ENCODE data around the gene ME3.

ME3 gene

DNA sequence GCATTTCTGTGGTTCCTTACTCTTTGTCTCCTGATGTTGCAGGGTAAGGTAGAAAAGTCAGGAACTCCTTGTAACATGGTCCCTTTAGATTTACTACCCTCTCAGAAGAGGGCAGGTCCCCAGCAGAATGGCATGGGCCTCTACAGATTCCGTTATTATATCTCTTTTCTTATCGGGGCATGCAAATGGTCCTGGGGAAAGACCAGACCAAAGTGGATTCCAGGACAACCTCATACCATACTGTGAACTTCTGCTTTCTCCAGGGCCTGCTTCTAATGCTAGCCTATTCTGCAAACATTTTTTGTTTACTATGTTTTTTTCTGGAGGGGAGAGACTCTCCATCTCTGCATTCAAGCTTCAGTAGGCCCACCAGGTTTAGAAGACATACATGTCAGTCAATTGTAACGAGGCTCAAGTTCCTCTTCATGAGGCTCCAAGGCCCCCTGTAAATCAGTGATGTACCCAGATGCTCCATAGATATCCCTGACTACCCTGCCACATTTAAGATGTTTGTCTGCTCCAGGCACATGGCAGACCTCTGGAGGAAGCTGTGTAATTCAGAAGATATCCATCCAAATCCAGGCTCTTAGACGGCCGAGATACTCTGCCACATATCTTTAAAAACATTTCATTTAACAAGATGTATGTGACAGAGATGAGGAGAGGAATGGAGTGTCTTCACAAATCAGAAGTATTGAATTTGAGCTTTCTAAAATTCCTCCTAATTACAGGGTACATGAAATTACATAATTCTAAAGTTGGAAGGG is 8.5 kb upstream of the ME3 start:
- H3K36me3 ChIP-seq (ENCODE audit: control insufficient read depth in 4 of 4, insufficient read depth in 4 of 4, low read length in 3 of 4) = no peaks in the 10 kb centered on the region
- WGBS (ENCODE audit: insufficient coverage) = 44% methylated on average over 3 of the region's 5 CpGs
- CTCF ChIA-PET = interaction anchor here (1.0 to 6.1 kb wide), 3 partner anchors 16 to 135 kb away, joined by 3 to 18 read pairs (median 5); no protein-coding TSS in a partner anchor

DNA sequence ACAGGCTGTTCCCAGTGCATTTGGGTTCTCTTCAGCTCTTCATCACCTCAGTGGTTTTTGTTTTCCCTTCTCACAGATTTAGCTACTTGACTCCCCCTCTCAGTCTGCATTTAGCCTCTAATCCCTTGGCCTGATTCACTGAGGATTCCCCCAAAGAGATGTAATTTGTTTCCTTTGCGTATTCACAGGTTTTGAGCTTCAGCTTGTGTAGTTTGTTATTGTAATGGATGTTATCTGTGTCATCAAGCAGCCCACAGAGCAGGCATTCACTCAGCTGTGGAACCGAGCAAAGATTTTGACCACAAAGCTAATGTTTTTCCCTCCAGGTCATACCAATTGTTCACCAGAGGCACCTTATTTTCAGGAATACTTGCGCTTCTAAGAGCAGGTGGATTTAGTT is 6.4 kb upstream of the ME3 start:
- DNase-seq = no peak
- no peaks in the 10 kb centered on the region for H3K9me3 ChIP-seq (ENCODE audit: control extremely low read depth in 1 of 5, control insufficient read depth in 4 of 5, insufficient read depth in 2 of 5, low read depth in 1 of 5, low read length in 4 of 5)
- ChIA-PET CTCF (interaction anchor here (0.9 to 6.1 kb wide), 3 partner anchors 18 to 113 kb away, joined by 3 to 18 read pairs (median 4); no protein-coding TSS in a partner anchor), POLR2A (no interaction called here)
- 64% methylated on average over 2 of the region's 3 CpGs for WGBS (ENCODE audit: insufficient coverage)
- H3K36me3 ChIP-seq (ENCODE audit: control insufficient read depth in 4 of 4, insufficient read depth in 4 of 4, low read length in 3 of 4) = no peaks in the 10 kb centered on the region
- no peak overlapping the region for H3K4me3 ChIP-seq (ENCODE audit: control insufficient read depth in 1 of 7, extremely low read depth in 1 of 7, insufficient read depth in 4 of 7, low read depth in 2 of 7, low read length in 6 of 7)
- H3K4me1 ChIP-seq (ENCODE audit: control extremely low read depth in 1 of 4, control insufficient read depth in 4 of 4, insufficient read depth in 4 of 4, low read length in 3 of 4) = peaks cover 0 to 32% (median 11%) of the 10 kb centered on the region in 4 experiments
- H3K27ac ChIP-seq (ENCODE audit: insufficient read depth in 1 of 2, low read depth in 1 of 2, low read length in 2 of 2, poor library complexity in 1 of 2, severe bottlenecking in 2 of 2) = no peak overlapping the region
- no peaks in the 10 kb centered on the region for H3K27me3 ChIP-seq (replicated peaks in 2 of 5; ENCODE audit: control insufficient read depth in 4 of 5, insufficient read depth in 5 of 5, low read length in 4 of 5)

More for the DNA sequence above, 8.5 kb upstream of the ME3 start:
- Histone ChIP-seq H3K27ac (ENCODE audit: insufficient read depth in 1 of 2, low read depth in 1 of 2, low read length in 2 of 2, poor library complexity in 1 of 2, severe bottlenecking in 2 of 2) (no peak overlapping the region), H3K9me3 (ENCODE audit: control extremely low read depth in 1 of 5, control insufficient read depth in 4 of 5, insufficient read depth in 2 of 5, low read depth in 1 of 5, low read length in 4 of 5) (no peaks in the 10 kb centered on the region), H3K4me1 (ENCODE audit: control extremely low read depth in 1 of 4, control insufficient read depth in 4 of 4, insufficient read depth in 4 of 4, low read length in 3 of 4) (peaks cover 0 to 15% (median 1%) of the 10 kb centered on the region in 4 experiments), H3K27me3 (replicated peaks in 2 of 5; ENCODE audit: control insufficient read depth in 4 of 5, insufficient read depth in 5 of 5, low read length in 4 of 5) (no peaks in the 10 kb centered on the region), H3K4me3 (ENCODE audit: control insufficient read depth in 1 of 7, extremely low read depth in 1 of 7, insufficient read depth in 4 of 7, low read depth in 2 of 7, low read length in 6 of 7) (no peak overlapping the region)
- POLR2A ChIA-PET = no interaction called here
- DNase-seq = peak; percentile 13 to 73 (median 47)

DNA sequence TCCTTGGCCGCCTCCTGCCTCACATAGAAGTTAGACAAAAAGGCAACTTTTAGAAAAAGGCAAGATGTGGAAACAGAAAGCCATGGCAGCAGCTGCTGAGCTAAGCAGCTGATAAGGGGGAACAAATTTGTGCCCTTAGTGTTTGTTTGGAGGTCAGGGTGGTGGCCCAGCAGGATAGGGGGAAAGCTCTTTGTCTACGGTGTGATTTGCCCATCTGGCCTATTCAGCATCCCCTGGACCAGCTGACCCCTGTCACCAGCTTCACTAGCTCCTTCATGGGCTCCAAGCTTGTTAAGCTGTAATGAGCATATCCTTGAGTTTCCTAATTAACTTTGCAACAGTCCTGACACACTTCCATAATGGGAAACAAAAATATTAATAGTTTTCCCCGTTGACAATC is 5.9 kb upstream of the ME3 start:
- Histone ChIP-seq H3K27ac (ENCODE audit: insufficient read depth in 1 of 2, low read depth in 1 of 2, low read length in 2 of 2, poor library complexity in 1 of 2, severe bottlenecking in 2 of 2) (no peak overlapping the region), H3K36me3 (ENCODE audit: control insufficient read depth in 4 of 4, insufficient read depth in 4 of 4, low read length in 3 of 4) (no peaks in the 10 kb centered on the region), H3K4me1 (ENCODE audit: control extremely low read depth in 1 of 4, control insufficient read depth in 4 of 4, insufficient read depth in 4 of 4, low read length in 3 of 4) (peaks cover 0 to 35% (median 11%) of the 10 kb centered on the region in 4 experiments), H3K4me3 (ENCODE audit: control insufficient read depth in 1 of 7, extremely low read depth in 1 of 7, insufficient read depth in 4 of 7, low read depth in 2 of 7, low read length in 6 of 7) (no peak overlapping the region), H3K27me3 (replicated peaks in 2 of 5; ENCODE audit: control insufficient read depth in 4 of 5, insufficient read depth in 5 of 5, low read length in 4 of 5) (no peaks in the 10 kb centered on the region), H3K9me3 (ENCODE audit: control extremely low read depth in 1 of 5, control insufficient read depth in 4 of 5, insufficient read depth in 2 of 5, low read depth in 1 of 5, low read length in 4 of 5) (no peaks in the 10 kb centered on the region)
- 100% methylated on average over 1 of the region's 3 CpGs for WGBS (ENCODE audit: insufficient coverage)
- no peak for DNase-seq
- ChIA-PET CTCF (interaction anchor here (6.1 kb wide), 1 partner anchor 18 kb away, joined by 18 read pairs; no protein-coding TSS in a partner anchor), POLR2A (interaction anchor here (0.6 kb wide), 1 partner anchor 1874 kb away, joined by 4 read pairs; no protein-coding TSS in a partner anchor)

DNA sequence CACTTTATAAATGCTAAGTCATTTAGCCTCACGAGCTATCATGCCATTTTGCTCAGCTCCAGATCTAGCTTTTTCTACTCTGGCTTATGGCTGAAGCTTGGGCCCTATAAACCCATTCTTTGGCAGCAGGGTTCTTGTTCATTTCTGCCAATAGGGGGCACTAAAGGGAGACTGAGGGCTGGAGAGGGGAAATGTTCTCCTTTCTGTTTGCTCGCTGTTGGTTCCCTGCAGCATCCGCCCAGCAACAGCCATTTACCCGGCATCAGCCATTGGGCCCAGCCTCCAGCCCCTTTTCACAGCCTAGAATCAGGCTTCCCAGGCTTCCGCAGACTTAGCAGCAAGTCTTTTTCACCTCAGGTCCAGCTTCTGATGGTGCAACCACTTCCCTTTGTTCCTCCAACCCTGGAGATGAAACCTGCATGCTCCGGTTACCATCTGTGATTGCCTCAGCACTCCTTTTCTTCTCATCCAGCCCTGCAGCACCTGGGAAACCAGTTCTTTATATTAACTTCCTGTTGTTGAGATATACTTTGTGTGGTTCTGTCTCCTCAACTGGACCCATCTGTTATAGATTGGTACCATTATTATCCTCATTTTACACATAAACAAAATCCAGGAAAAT is 4.2 kb upstream of the ME3 start:
- 100% methylated on average over 3 of the region's 6 CpGs for WGBS (ENCODE audit: insufficient coverage)
- no peaks in the 10 kb centered on the region for H3K36me3 ChIP-seq (ENCODE audit: control insufficient read depth in 4 of 4, insufficient read depth in 4 of 4, low read length in 3 of 4)
- no peak overlapping the region for H3K27ac ChIP-seq (ENCODE audit: insufficient read depth in 1 of 2, low read depth in 1 of 2, low read length in 2 of 2, poor library complexity in 1 of 2, severe bottlenecking in 2 of 2)
- POLR2A ChIA-PET = no interaction called here
- CTCF ChIA-PET = no interaction called here
- no peak overlapping the region for H3K4me3 ChIP-seq (ENCODE audit: control insufficient read depth in 1 of 7, extremely low read depth in 1 of 7, insufficient read depth in 4 of 7, low read depth in 2 of 7, low read length in 6 of 7)
- peaks cover 5 to 47% (median 19%) of the 10 kb centered on the region in 4 experiments for H3K4me1 ChIP-seq (ENCODE audit: control extremely low read depth in 1 of 4, control insufficient read depth in 4 of 4, insufficient read depth in 4 of 4, low read length in 3 of 4)
- H3K9me3 ChIP-seq (ENCODE audit: control extremely low read depth in 1 of 5, control insufficient read depth in 4 of 5, insufficient read depth in 2 of 5, low read depth in 1 of 5, low read length in 4 of 5) = no peaks in the 10 kb centered on the region
- no peaks in the 10 kb centered on the region for H3K27me3 ChIP-seq (replicated peaks in 2 of 5; ENCODE audit: control insufficient read depth in 4 of 5, insufficient read depth in 5 of 5, low read length in 4 of 5)
- peak in 1 of 3 donors; percentile 43 for DNase-seq

DNA sequence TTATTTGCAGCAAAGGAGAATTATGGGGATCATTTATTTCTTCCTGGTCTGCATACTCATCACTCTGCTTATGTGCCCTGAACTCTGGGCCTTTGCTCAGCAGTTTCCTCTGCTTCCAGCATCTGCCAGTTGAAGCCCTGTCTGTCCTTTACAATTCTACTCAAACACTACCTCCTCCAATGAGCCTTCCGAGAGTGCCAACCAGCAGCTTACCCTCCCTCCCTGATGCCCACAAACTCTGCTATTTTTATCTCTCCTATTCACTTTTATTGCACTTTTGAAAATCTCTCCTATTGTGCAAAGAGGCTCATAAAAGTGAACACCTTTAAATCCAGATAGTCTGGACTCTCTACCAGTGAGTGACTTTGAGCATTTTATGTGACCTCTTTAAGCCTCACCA is 3.6 kb upstream of the ME3 start:
- peaks cover 9 to 51% (median 22%) of the 10 kb centered on the region in 4 experiments for H3K4me1 ChIP-seq (ENCODE audit: control extremely low read depth in 1 of 4, control insufficient read depth in 4 of 4, insufficient read depth in 4 of 4, low read length in 3 of 4)
- CTCF ChIA-PET = interaction anchor here (1.1 kb wide), 1 partner anchor 237 kb away, joined by 3 read pairs; no protein-coding TSS in a partner anchor
- no peak overlapping the region for H3K4me3 ChIP-seq (ENCODE audit: control insufficient read depth in 1 of 7, extremely low read depth in 1 of 7, insufficient read depth in 4 of 7, low read depth in 2 of 7, low read length in 6 of 7)
- no peaks in the 10 kb centered on the region for H3K27me3 ChIP-seq (replicated peaks in 2 of 5; ENCODE audit: control insufficient read depth in 4 of 5, insufficient read depth in 5 of 5, low read length in 4 of 5)
- WGBS (ENCODE audit: insufficient coverage) = 88% methylated on average over 1 of the region's 1 CpG
- H3K9me3 ChIP-seq (ENCODE audit: control extremely low read depth in 1 of 5, control insufficient read depth in 4 of 5, insufficient read depth in 2 of 5, low read depth in 1 of 5, low read length in 4 of 5) = no peaks in the 10 kb centered on the region
- no peak for DNase-seq
- no peaks in the 10 kb centered on the region for H3K36me3 ChIP-seq (ENCODE audit: control insufficient read depth in 4 of 4, insufficient read depth in 4 of 4, low read length in 3 of 4)
- POLR2A ChIA-PET = no interaction called here
- no peak overlapping the region for H3K27ac ChIP-seq (ENCODE audit: insufficient read depth in 1 of 2, low read depth in 1 of 2, low read length in 2 of 2, poor library complexity in 1 of 2, severe bottlenecking in 2 of 2)

DNA sequence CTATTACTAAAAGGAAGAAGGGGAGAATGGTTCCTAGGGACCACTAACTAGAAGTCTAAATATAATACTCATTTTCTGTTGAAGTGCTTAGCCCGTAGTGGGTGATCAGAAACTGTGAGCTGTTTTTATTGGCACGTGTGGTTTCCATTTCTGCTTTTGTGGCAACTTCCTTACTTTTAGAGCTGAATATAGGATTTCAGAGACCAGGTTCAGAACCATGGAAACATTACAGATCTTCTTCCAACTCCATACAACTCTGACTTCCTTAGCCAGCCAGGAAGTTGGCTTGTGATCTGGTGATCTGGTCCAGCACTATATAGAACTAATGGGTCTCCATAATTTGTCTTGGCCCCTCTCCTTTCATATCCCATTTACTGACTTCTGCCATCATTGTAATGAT is 2.6 kb upstream of the ME3 start:
- Histone ChIP-seq H3K27me3 (replicated peaks in 2 of 5; ENCODE audit: control insufficient read depth in 4 of 5, insufficient read depth in 5 of 5, low read length in 4 of 5) (no peaks in the 10 kb centered on the region), H3K4me3 (ENCODE audit: control insufficient read depth in 1 of 7, extremely low read depth in 1 of 7, insufficient read depth in 4 of 7, low read depth in 2 of 7, low read length in 6 of 7) (peak overlapping the region in 1 of 7 experiments; percentile 19), H3K4me1 (ENCODE audit: control extremely low read depth in 1 of 4, control insufficient read depth in 4 of 4, insufficient read depth in 4 of 4, low read length in 3 of 4) (peaks cover 15 to 53% (median 28%) of the 10 kb centered on the region in 4 experiments), H3K9me3 (ENCODE audit: control extremely low read depth in 1 of 5, control insufficient read depth in 4 of 5, insufficient read depth in 2 of 5, low read depth in 1 of 5, low read length in 4 of 5) (no peaks in the 10 kb centered on the region), H3K36me3 (ENCODE audit: control insufficient read depth in 4 of 4, insufficient read depth in 4 of 4, low read length in 3 of 4) (no peaks in the 10 kb centered on the region), H3K27ac (ENCODE audit: insufficient read depth in 1 of 2, low read depth in 1 of 2, low read length in 2 of 2, poor library complexity in 1 of 2, severe bottlenecking in 2 of 2) (no peak overlapping the region)
- peak; percentile 14 to 73 (median 59) for DNase-seq
- no CpG with 5 or more reads among the region's 2 CpGs for whole genome bisulfite sequencing (ENCODE audit: insufficient coverage)
- POLR2A ChIA-PET = no interaction called here
- CTCF ChIA-PET = interaction anchor here (1.1 kb wide), 1 partner anchor 236 kb away, joined by 3 read pairs; no protein-coding TSS in a partner anchor

Measured in common myeloid progenitor, CD34-positive (primary cell).